Loucy (cell line): ENCODE measurements around the gene TTC13.

ENCODE experiments used
- EZH2phosphoT487 ChIP-seq: fragments of 200-600 bp; IDR thresholded peaks from 2 replicates; pipeline ENCODE4 v1.6.1; 2018; ENCODE audit warnings: antibody characterized with exemption, mild to moderate bottlenecking, moderate library complexity, borderline replicate concordance
- TF ChIP-seq, protein P1 (sequence below): fragments of 200-600 bp; sonication (generic); conservative IDR thresholded peaks from 2 replicates; pipeline ENCODE4 v1.5.1; 2014; ENCODE audit warnings: mild to moderate bottlenecking, antibody characterized with exemption, low read length

DNA sequence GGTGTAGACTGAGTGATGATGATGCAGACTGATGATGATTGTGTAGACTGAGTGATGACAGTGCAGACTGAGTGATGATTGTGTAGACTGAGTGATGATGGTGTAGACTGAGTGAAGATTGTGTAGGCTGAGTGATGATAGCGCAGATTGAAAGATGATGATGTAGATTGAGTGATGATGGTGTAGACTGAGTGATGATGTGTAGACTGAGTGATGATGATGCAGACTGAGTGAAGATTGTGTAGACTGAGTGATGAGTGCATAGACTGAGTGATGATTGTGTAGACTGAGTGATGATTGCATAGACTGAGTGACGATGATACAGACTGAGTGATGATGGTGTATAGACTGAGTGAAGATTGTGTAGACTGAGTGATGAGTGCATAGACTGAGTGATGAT lies 32.7 kb upstream of the TTC13 start:
- TF ChIP-seq, protein P1, sequence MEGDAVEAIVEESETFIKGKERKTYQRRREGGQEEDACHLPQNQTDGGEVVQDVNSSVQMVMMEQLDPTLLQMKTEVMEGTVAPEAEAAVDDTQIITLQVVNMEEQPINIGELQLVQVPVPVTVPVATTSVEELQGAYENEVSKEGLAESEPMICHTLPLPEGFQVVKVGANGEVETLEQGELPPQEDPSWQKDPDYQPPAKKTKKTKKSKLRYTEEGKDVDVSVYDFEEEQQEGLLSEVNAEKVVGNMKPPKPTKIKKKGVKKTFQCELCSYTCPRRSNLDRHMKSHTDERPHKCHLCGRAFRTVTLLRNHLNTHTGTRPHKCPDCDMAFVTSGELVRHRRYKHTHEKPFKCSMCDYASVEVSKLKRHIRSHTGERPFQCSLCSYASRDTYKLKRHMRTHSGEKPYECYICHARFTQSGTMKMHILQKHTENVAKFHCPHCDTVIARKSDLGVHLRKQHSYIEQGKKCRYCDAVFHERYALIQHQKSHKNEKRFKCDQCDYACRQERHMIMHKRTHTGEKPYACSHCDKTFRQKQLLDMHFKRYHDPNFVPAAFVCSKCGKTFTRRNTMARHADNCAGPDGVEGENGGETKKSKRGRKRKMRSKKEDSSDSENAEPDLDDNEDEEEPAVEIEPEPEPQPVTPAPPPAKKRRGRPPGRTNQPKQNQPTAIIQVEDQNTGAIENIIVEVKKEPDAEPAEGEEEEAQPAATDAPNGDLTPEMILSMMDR, result no peak
- TF ChIP-seq EZH2phosphoT487, result no peak
